Amygdala (tissue), 56 donors: Measurements from ENCODE around the gene ZBTB40.

Experiments
- DNase-seq, 56 donors: peaks; one replicate each; lab custom pipeline; 2025; lab: John Stamatoyannopoulos, UW

ZBTB40 gene

GRCh38 chr1:22428672-22429071, 23.0 kb upstream of the ZBTB40 start:
- DNase-seq: peak in 1 of 56 donors; percentile 7

GRCh38 chr1:22431965-22432364, 19.7 kb upstream of the ZBTB40 start:
- no peak for DNase-seq

- no peak for DNase-seq
Observed at GRCh38 chr1:22434717-22435116, 16.9 kb upstream of the ZBTB40 start.

GRCh38 chr1:22436948-22437347, 14.7 kb upstream of the ZBTB40 start:
- DNase-seq: no peak

GRCh38 chr1:22437573-22437972, 14.1 kb upstream of the ZBTB40 start:
- DNase-seq: no peak

- DNase-seq: no peak
Observed at GRCh38 chr1:22440582-22440981, 11.1 kb upstream of the ZBTB40 start.

- no peak for DNase-seq
Observed at GRCh38 chr1:22442212-22442894, 9.3 kb upstream of the ZBTB40 start.

- no peak for DNase-seq
Observed at GRCh38 chr1:22443332-22443731, 8.3 kb upstream of the ZBTB40 start.

GRCh38 chr1:22444856-22445255, 6.8 kb upstream of the ZBTB40 start:
- DNase-seq: no peak

- peak in 1 of 56 donors; percentile 23 for DNase-seq
Observed at GRCh38 chr1:22447621-22448111, 4.0 kb upstream of the ZBTB40 start.

- DNase-seq: no peak
Observed at GRCh38 chr1:22449636-22450035, 2.0 kb upstream of the ZBTB40 start.

- DNase-seq: no peak
Observed at GRCh38 chr1:22450351-22451021, 1.2 kb upstream of the ZBTB40 start.

GRCh38 chr1:22452481-22452957, 868 bp downstream of the ZBTB40 start:
- DNase-seq: peak in 25 of 56 donors; percentile 19 to 80 (median 51)

GRCh38 chr1:22453181-22453580, 1.5 kb downstream of the ZBTB40 start:
- DNase-seq: no peak

- DNase-seq: no peak
Observed at GRCh38 chr1:22454476-22455056, 2.9 kb downstream of the ZBTB40 start.

- DNase-seq: no peak
Observed at GRCh38 chr1:22457345-22457744, 5.7 kb downstream of the ZBTB40 start.

- no peak for DNase-seq
Observed at GRCh38 chr1:22457836-22458235, 6.2 kb downstream of the ZBTB40 start.

GRCh38 chr1:22461100-22461499, 9.4 kb downstream of the ZBTB40 start:
- no peak for DNase-seq

- DNase-seq: no peak
Observed at GRCh38 chr1:22461678-22462527, 10.3 kb downstream of the ZBTB40 start.

GRCh38 chr1:22462928-22463327, 11.3 kb downstream of the ZBTB40 start:
- DNase-seq: no peak
